NCI-H2081 treated with DMSO at 0.1 percent for 48 hours (cell line): Measurements from ENCODE around the gene SAXO2.
"Not testable (repeated sequence)": the region's sequence is repeated elsewhere in the genome, so short reads cannot be mapped to it uniquely, and the experiment has no call there.

Source experiments
- DNase-seq: peaks from one replicate; lab custom pipeline; 2025; lab: John Stamatoyannopoulos, UW

Gene SAXO2

DNA sequence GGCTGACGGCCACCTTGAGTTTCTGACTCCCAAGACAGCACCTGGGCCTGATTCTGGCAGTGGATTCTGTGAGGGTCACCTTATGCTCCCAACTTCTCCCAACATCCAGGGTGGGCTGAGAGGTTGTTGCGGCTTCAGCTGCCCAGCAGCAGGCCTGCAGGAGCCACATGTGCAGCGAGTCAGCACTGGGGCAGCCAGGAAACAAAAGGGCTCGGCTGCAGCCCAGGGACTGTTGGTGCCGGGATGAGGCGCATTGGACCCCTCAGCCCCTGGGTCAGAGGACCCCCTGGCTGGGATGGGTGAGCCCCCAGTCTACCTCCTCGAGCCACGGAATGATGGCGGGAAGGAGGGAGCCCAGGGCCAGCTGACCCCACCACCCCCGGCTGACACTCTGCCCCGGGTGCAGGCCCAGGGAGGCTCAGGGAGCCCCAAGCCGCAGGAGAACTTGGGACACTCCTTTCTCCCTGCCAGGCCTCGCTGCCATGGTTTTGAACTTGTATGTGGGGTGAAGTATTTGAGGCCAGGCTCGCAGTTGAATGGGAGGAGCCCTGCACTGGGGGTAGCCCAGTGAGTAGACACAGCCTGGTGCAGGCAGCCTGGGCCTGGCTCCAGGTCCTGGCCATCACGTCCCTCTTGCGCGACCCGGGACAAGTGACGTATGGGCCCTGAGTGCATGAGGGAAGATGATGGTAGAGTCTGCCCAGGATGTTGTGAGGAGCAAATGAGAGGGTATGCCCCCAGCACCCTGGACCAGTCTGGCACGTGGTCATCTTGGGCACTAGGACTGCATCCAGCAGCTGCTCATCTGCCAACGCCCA lies 51.5 kb downstream of the SAXO2 start:
- not testable (repeated sequence) for DNase-seq

DNA sequence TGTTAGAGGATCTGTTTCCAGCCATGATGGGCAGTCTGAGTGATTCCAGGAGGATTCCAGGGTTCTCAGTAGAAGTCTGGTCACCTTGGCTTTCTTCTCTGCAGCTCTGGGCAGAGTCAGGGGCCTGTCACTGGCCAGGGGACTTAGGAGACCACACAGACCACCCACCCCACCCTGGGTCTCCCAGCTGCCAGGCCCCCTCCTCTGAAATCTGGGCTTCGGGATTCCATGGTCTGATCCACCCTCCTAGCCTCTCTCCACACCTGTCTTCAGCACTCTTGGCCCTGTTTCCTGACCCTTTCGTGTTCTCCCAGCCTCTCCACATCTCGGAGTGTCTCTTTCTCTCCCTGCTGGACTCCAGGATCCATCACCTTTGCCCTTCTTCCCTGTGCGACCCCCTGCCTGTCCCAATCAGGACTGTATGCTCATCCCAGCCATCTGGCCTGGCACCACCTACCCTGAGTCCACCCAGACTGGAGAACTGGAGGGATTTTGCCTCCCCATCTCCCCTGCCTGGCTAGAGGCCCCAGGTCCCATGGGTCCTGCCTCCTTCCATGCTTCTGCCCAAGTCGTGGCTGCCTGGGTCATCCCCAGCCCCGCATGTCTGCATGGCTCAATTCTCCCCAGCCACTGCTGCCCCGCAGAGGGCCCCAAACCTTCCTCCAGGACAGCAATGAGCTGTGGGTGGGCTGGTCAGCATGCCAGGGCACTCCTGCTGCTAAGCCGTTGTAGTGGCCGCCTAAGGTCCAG lies 52.3 kb downstream of the SAXO2 start:
- DNase-seq: no peak

DNA sequence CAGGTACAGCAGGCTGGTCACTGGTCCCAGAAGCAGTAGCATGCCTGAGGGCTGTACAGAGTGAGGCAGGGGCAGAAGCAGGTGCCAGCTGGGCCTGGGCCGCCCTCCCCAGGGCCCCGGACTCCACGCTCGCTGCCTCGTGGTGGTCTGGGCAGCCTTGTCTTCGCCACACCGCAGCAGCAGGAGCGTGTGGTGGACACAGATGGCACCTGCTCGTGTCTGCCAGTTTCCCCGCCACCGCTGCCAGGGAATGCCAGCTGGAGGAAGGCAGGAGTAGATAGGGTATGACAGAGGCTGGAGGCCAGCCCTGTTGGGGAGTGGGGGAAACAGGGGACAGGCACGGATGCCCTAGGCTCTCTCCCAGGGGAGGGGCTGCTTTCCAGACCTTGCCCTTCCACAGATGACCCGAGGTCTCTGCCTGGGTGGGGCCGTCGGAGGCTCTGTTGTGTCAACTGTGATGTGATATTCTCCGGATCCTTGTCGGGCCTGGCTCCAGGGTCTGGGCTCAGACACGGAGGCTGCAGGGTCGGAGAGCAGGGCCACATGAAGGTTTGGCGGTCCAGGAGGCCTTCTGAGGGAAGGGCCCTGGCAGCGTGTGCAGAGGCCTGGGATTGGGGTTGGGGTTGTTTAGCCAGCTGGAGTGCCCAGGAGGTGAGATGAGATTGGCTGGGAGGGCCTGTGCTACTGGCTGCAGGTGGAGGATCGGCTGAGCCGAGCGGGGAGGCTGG lies 53.1 kb downstream of the SAXO2 start:
- DNase-seq: no peak

GRCh38 chr15:82316247-82317090 lies 53.9 kb downstream of the SAXO2 start:
- DNase-seq: not testable (repeated sequence)

GRCh38 chr15:82317091-82317489 lies 54.5 kb downstream of the SAXO2 start:
- DNase-seq: no peak

- not testable (repeated sequence) for DNase-seq
Observed at GRCh38 chr15:82317516-82317915, 54.9 kb downstream of the SAXO2 start.

GRCh38 chr15:82318281-82318680 lies 55.7 kb downstream of the SAXO2 start:
- not testable (repeated sequence) for DNase-seq

- not testable (repeated sequence) for DNase-seq
Observed at GRCh38 chr15:82319522-82320278, 57.1 kb downstream of the SAXO2 start.

DNA sequence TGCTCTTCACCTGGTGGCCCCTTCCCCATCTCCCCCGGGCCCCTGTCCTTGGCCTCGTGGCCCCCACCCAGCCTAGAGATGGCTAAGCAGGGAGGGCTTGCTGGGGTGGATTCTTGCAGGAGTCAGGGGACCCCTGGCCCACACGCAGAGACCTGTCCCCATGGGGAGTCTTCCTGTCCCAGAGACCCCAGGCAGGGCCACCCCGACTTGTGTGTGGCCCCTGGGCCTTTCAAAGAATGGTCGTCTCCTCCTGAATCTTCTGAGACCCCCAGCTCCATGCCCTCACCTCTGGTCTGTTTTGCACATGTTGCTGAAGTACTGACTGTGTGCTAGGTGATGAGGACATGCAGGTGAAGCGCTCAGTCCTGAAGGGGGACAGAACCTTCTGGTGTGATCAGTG lies 58.2 kb downstream of the SAXO2 start:
- not testable (repeated sequence) for DNase-seq

- not testable (repeated sequence) for DNase-seq
Observed at GRCh38 chr15:82322488-82322887, 59.9 kb downstream of the SAXO2 start.

DNA sequence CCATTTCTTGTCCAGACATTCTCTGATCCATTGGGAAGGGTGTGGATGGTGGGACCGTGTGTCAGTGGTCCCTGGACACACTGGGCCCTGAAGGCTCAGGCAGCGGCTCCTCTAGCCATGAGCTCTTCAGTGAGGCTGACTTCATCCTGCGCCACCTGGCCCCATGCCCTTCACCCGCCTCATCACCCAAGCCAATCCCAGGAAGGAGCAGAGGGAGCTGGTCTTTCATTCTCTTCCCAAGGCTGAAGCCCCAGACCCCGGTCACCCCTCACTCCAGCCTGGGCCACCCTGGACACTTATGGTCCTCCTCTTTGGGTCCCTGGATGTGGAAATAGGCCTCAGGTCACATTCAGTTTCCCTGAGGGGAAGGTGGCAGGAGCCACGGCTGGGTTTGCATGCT lies 62.2 kb downstream of the SAXO2 start:
- DNase-seq: not testable (repeated sequence)

DNA sequence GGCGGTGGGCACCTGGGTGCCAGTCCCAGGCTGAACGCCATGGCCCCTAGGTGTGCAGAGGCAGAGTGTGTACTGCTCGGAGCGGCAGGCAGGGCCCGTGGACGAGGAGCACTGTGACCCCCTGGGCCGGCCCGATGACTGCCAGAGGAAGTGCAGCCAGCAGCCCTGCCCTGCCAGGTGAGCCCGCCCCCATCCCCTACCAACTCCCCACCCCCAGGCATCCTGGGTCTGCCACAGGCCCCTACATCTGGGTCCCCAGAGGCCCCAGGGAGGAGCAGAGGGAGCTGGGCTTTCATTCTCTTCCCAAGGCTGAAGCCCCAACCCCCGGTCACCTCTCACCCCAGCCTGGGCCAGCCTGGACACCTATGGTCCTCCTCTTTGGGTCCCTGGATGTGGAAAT lies 63.0 kb downstream of the SAXO2 start:
- DNase-seq: not testable (repeated sequence)

- not testable (repeated sequence) for DNase-seq
Observed at GRCh38 chr15:82326896-82327295, 64.3 kb downstream of the SAXO2 start.

GRCh38 chr15:82327372-82327771 lies 64.8 kb downstream of the SAXO2 start:
- DNase-seq: not testable (repeated sequence)

- DNase-seq: not testable (repeated sequence)
Observed at GRCh38 chr15:82329039-82329438, 66.4 kb downstream of the SAXO2 start.

DNA sequence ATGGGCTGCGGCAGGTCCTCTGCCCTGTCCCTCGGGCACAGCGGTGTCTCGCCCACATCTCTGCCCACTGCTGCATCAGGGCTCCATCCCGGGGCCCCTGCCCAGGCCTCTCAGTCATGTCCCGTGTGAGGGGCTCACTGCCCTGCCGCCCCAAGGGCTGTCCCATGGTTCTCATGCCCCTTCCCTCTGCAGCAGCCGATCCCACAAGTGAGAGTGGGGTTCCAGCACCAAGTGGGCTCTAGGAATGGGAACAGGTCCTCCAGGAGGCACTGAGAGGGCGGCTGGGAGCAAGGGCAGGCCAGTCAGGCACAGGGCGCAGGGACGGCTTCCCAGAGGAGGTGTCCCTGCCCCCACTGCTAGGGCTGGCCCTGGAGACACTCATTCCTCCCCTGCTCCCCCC lies 68.3 kb downstream of the SAXO2 start:
- not testable (repeated sequence) for DNase-seq

DNA sequence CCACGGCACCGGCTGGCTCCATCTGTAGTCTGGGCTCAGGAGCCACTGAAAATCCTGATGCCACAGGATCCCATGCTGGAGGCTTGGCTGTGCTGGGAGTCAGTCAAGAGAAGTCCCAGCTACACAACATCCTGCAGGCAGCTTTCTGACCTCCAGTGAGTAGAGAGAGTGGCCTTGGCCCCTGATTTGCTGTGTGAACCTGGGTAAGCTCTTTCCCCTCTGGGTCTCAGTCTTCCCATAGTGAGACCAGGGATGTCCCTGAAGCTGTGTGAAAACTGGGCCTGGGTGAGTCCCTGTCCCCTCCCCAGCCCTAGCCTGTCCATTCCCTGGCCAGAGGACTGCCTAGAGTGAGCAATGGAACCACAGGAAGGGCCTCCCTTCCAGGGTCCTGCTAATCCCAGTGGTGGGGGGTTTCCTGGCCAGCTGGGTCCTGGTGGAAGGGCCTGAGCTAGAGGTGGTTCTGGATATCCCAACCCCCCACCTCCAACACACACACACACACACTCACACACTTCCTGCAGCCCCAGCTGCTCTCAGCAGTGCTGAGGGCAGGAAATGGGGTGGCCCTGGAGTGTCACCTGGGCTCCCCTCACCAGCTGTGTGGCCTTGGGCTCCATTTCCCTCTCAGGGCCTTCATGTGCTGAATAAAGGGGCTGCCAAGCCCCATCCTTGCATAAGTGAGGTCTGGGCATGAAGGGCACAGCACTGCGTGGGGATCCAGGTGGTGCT lies 69.1 kb downstream of the SAXO2 start:
- not testable (repeated sequence) for DNase-seq

GRCh38 chr15:82332711-82333602 lies 70.3 kb downstream of the SAXO2 start:
- DNase-seq: not testable (repeated sequence)
